HG02763 (cell line): ENCODE data around the gene ACSS1.

Experiments used
- ATAC-seq: cut with Tn5 transposase; IDR thresholded peaks from one replicate; pipeline ENCODE4 v1.9.1; 2021; ENCODE audit warnings: mild to moderate bottlenecking, moderate library complexity; ENCODE audit not compliant: unreplicated experiment

The ACSS1 gene

DNA sequence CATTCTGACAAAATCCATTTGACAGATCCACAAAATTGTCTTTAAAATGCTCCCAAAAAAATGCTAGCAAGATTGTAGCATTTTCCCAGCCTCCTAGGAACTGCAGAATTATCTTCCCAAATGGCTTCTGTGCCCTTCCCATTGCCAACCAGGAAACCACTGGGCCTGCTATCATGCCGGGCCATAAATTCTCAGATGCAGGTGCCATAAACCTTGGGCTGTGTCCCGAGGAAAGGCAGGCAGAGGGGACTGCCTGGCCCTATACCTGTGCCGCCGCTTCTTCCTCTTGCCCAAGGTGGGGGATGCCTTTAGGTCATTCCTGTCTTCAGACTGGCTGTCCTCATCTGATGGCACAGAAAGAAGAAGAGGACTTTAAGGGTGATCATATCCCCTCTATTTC lies 21.2 kb upstream of the ACSS1 start:
- ATAC-seq: no peak

DNA sequence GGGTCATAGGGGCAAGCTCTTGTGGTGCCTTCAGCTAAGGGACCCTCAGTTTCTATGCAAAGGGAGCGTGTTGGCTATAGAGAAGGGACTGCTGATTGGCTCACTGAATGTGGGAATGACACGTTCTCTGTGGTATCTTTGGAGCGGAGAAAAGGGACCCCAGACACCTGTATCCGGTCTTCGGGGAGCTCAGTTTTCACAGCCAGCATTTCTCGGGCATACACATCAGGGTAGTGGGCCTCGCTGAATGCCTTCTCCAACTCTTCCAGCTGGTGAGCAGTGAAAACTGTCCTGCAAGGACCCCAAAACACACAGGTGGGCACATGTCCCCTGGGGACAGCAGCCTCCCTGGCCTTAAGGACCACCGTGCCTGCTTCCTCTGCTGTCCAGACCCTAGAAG lies 20.7 kb upstream of the ACSS1 start:
- ATAC-seq: no peak

DNA sequence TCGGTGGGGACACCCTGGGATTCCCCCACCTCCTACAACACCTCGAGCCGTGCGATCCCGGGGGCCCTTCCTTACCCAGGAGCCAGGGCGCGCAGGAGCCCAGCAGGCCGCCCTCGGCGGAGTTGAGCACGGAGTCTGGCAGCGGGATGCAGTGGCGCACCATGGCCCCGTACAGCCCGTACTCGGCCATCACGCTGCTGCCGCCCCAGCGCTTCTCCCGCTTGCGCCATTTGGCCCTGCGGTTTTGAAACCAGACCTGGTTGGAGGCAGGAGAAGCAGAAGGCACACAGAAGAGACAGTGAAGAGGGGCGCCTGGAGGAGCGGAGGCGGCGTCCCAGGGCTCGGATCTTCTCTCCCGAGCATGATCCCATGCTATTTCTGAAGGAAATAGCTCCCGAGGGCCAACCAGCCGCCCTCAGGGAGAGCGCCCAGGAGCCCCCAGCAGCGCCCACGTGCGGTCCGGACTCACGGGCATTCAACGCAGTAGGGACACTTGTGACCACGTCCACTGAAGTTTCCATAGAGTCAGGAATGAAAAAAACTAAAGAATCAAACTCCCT lies 19.8 kb upstream of the ACSS1 start:
- ATAC-seq: no peak

DNA sequence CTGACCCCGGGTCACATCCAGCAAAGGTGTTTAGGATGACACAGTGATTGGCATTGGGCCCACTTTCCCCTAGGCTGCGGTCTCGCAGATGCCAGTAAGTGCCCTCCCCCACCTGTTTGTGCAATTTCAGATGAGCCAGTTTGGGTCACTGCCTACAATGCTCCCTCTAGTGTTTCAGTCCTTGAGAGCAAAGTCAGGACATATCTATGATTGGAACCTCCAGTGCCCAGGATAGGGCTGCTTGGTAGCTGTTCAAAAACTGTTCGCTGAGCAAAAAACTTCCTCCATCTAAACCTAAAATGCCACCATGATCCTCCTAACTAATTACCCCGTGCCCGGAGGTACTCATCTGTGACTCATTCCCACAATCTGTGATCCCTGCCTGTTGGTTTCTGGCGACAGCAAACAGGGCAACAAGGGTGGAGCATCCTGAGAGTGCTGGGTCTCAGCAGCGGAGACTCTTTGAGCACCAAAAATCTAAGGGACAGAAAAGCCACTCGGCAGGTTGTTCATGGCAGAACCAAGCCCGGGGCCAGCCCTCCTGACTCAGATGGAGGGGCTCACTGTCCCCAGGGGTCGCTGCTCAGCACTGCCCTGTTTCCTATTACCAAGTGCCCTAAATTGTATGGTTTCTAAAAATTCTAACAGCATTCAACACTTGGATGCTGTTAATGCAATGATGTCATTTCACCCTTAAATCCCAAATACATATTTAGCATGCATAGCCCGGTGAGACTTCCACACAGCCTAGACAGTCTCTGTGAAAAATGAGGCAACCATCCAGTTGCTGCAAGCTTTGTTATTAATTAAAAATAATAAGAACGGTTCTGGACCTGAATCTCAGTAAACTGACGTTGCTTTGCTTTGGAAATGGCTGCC lies 19.0 kb upstream of the ACSS1 start:
- ATAC-seq: no peak

DNA sequence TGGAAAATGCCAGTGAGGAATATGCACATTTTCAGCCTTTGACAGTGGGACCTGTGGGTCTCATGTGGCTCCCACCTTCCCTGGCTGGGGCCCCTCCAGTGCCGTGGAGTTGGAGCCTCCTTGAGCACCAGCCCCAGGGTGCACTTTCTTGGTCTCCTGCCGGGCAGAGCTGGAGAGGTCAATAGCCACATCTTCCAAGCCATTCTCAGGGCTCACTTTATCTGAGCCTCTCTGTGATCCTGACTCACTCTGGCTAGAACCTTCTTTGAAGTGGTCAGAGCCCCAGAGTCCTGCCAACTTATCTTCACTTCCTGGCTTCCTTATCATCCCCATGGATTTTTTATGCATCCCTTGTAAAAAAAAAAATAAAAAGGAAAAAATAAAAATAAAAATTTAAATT lies 18.3 kb upstream of the ACSS1 start:
- no peak for ATAC-seq

DNA sequence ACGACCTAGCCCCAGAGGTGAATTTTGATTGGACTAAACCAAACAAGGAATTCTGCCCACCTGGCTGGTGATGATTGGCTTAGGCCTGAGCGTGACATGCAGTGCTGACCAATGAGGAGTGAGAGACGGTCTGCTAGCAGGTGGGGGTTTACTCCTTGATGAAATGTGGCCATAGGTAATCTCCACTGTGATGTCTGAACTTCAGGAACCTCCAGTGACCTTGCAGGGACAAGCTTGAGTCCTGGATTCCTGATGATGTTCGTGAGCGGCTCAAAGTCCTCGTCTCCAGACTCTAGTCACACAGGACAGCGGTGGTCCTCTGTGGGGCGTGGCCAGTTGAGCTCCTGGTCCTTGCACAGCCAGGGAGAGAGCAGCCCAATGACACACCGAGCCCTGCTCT lies 15.6 kb upstream of the ACSS1 start:
- no peak for ATAC-seq

DNA sequence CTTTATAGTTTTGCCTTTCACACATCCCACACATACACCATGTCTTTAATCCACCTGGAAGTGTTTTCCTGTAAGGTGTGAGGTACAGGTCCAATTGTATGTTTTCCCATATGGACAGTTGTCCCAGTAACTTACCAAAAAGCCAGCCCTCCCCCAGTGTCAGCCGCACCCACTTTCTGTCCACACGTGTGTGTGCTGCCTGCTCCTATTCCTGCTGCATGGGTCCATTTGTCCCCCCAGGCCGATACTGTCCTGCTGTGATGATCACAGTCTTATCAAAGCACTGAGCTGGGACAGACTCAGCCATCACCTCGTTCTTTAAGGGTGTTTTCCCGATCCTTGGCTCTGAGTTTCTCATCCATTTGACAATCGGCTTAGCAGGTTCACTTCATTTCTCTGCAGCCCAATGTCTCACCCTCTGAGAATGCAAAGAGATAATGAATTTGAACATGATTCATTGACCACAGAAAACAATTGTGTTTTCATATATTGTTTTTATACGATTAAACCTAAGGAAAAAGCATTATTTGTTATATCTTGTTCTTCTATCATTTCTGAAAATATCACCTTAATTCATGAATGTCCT lies 14.4 kb upstream of the ACSS1 start:
- ATAC-seq: no peak

DNA sequence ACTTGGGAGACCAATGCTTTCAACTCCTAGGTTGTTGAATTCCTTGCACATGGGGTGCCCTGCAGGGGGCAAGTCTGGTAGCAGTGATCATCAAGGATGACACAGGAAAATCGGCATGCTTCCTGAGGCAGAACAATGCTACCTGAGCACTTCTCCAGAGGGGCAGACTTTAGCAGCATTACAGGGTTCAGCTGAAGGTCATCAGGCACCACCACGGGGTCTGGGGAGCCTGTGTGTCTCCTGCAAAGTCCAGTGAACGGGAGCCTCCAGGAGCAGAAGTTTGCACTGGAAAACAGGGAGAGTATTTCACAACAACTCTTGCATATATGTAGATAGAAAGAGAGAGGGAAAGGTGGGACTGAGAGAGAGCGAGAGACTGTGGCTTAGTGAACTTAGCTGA lies 13.8 kb upstream of the ACSS1 start:
- ATAC-seq: no peak

DNA sequence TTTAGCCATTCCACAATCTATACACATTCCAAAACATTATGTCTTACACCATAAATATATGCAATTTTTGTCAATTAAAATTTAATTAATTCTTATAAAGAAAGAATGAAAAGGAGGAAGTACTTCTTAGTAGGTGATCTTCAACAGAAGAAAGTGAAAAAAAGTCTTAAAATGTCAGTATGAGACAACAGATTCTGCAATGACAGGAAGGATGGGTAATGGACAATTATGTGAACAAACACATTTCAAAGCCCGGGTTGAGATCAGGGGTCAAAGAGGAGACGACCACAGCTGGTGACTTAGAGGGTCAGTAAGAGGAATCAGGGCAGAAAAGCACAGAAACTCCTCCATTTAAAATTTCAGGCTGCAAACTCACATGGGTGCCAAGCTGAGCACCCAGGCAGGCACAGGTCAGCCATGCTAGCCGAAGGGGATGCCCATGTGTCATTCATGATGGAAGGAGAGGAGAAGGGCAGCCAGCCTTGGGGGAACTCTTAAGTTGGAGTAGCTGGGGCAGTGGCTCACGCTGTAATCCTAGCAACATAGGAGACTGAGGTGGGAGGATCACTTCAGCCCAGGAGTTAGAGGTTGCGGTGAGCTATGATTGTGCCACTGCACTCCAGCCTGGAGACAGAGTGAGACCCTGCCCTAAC lies 13.0 kb upstream of the ACSS1 start:
- ATAC-seq: no peak

DNA sequence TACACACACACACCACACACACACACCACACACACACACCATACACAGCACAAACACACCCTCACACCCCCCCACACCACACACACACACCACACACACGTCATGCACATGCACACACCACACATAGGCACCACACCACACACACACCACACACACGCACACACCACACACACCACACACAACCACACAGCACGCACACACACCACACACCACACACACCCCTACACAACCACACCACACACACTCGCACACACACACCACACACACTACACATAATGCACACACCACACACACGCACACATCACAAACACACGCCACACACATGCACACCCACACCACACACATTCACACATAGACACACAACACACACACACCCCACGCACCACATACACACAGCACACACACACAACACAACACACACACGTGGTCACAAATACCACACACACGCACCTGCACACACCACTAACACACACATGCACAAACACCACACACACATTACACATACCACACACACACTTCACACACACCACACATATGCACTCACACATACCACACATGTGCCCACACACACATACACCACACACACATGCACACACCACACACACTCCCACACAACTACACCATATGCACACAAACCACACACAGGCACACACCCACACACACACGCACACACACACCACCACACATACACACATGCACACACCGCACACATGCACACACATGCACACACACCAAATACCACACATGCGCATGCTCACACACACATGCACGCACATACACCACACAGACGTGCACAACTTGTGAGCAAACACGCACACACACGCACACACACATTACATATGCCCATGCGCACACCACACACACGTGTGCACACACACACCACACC lies 9.4 kb upstream of the ACSS1 start:
- ATAC-seq: no peak

DNA sequence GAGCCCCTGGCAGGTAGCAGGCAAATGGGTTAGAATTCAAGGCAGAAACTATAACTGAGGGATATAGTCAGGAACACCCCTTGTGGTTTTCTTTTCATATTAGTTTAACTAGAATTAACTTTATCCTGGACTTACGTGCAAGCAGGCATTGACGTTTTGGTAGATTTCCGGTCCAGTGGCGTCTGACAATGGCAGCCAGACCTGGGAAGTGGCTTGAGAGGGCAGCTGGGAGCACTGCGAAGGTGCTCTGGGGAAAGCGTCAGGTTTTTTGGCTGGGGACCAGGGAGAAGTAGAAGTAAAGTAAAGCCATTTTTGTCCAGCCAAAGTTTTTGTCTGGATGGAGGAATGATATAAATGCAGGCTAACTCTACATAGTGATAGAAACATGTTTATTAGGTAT lies 8.4 kb upstream of the ACSS1 start:
- no peak for ATAC-seq

DNA sequence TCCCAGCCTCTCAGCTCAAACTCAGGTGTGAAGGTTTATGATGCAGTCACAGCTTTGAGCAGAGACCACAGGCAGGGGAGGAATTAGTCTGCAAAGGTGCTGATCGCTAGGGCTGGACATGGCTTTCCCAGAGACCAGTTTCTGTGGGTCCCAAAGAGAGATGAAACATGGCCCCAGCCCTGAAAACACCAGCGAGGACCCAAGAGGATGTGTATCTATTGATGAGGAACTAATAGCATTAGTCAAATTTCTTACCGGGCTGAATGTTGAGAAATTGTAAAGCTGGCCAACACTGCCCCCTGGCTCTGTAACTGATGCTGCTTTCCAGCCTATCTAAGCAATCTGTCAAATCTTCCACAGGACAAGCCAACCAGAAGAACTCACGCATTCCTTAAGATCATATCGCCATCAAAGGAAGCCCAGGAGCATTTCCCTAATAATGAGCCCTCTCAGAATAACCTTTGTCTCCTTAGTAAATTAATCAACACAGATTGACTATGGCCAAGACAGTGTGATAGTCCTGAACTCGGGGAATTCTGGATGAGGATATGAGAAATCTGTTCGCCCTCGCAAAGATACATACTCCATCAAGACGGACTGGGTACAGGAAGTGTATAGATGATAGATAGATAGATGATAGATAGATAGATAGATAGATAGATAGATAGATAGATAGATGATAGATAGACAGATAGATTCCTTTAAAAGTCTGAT lies 7.8 kb upstream of the ACSS1 start:
- peak; percentile 44 for ATAC-seq

DNA sequence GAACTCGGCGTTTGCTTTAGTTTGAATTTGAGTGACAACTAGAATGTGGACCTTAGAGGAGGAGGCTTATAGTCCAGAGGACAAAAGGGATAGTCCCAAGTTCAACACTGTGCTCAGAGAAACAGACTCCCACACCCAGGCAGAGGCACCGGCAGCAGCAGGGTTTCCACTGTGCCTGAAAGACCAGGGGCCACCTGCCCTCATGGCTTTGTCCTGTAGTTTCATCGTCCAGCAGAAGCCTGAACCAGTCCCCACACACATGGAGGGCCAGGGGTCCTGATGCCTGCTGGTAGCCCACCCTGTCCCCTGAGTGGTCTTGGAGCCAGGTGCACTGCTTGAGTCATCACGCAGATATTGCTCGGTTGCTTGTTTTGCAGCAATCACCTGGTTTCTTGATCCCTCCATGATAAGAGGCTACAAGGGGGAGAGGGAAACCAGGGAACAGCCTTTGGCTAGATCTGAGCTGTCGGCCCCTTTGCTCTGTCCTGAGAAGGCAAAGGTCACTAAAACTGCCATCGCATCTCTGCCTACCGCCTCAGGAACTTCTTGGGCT lies 7.2 kb upstream of the ACSS1 start:
- no peak for ATAC-seq

DNA sequence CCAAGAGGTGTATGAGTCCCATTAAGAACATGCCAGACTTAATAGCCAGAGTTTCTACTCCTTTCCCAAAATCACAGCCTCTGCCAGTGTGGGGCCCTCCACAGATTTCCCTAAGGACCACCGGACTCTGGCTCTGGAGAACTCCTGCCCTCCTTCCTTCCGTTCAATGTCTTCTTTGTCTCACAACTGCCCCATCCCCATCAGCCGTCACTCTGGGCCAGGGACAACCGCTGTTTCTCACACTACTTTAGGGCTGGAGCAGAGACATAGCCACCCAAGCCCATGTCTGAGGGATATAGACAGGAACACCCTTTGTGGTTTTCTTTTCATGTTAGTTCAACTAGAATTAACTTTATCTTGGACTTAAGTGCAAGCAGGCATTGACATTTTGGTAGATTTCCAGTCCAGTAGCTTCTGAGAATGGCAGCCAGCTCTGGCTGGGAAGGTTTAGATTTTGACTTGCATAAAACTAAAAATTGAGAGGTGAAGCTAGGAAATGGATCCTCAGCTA lies 6.7 kb upstream of the ACSS1 start:
- no peak for ATAC-seq

DNA sequence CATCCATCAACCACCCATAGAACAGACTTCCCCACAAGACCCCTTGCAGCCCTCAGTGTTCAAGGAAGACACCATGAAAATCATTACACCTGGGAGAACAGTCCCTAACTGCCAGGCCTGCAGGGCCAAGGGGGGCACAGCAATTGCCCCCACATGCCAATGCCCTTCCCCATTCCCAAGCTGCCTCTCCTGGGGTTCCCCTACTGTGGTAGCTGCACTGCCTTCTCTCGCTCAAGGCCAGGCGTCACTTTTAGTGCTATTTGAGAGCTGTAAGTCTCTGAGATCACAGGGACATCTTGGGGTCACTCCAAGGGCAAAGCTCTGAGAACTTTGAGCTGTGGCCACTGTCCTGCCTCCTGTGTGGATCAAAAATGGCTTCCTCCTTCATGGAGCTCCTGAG lies 6.0 kb upstream of the ACSS1 start:
- no peak for ATAC-seq

DNA sequence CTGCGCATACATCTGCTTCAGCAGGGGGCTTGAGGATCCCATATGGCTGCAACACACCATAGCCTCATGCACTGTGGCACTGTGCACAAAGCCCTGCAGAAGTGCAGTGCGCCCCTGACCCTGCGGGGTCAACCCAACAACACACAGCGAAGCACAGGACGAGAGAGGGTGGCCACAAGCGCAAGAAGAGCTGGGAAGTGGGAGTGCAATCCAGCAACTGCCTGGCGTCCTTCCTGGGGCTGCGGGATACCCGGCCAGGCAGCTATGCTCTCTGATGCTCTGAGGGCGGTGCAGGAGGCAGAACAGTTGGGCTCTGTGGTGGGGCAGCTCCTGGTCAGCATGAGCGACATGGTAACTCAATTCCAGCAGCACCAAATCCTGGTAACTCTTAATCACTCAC lies 5.6 kb upstream of the ACSS1 start:
- ATAC-seq: no peak

DNA sequence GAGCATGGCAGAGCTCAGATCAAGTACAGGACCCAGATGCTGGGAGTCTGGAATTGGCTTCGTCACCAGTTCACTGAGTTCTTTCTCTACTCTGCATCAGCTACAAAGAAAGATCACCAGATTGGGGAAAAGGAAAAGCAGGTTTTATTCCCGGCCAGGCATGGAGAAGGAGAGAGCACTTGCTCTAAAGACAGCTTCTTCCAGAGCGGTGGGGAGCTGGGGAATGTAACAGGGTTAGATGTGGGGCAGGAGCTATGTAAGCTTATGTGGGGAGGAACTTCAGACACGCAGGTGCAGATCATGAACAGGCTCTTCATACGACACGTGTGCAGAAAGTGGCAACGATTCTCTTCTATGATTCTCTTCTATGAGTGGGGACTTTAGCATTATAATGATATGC lies 4.9 kb upstream of the ACSS1 start:
- ATAC-seq: no peak

DNA sequence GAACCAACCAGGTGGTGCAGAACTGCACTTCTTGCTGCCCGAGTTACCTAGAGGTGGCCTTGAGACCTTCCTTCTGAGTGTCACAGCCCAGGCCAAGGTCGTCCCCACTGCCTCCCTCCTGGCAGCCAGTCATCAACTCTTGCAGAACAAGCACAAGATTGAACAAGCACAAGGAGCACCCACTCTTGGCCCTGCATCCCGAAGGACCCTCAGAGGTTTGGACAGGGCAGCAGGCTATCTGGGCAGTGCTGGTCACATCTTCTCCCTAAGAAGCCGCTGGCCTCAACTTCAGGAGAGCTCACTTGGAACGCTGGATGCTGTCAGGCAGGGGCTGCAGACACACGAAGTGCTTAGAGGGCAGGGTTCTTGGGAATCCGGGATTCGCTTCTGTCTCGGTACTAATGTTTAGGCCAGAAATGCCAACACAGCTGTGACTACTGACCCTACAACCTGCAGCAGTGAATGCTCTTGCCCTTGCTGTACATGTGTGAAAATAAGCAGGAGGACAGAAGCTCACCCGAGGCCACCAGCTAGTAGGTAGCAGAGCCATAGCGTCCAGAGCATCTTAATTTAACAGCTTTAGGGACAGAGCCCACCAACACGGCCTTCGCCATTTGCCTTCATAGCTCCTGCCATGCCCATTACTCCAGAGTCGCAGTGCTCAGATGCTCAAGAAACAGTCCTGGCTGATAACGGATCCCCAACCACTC lies 4.0 kb upstream of the ACSS1 start:
- no peak for ATAC-seq
